A673 (cell line): ENCODE results near the gene PRDM1.

Experiments used
- CTCF ChIP-seq: fragments of 300-800, 200-600 bp; sonication (generic); conservative IDR thresholded peaks from 2 replicates; pipeline ENCODE4 v1.5.1; 2017; ENCODE audit warnings: low read depth, mild to moderate bottlenecking, antibody characterized with exemption, low read length, moderate library complexity, mixed read lengths
- EZH2 ChIP-seq: fragments of 200-600 bp; sonication (generic); IDR thresholded peaks from 2 replicates; pipeline ENCODE4 v1.6.1; 2017; ENCODE audit warnings: borderline replicate concordance, low read depth, mild to moderate bottlenecking, mixed read lengths, antibody characterized with exemption, low read length; ENCODE audit not compliant: poor library complexity, severe bottlenecking

GRCh38 chr6:106120406-106120805, 34.3 kb downstream of the PRDM1 start:
- no peak for TF ChIP-seq CTCF
- no peak for TF ChIP-seq EZH2
